Panc1 (cell line): ENCODE results near the gene ADAMTS19.

Experiments used
- POLR2AphosphoS5 ChIP-seq: IDR thresholded peaks from 2 replicates; pipeline ENCODE4 v1.6.1; 2012; ENCODE audit warnings: mild to moderate bottlenecking, low read depth, low read length, moderate library complexity
- SIN3A ChIP-seq: IDR thresholded peaks from 2 replicates; pipeline ENCODE4 v1.6.1; 2012; ENCODE audit warnings: low read depth, mild to moderate bottlenecking, low read length, moderate library complexity, borderline replicate concordance; ENCODE audit not compliant: insufficient read depth
- TCF7L2 ChIP-seq: IDR thresholded peaks from 2 replicates; pipeline ENCODE4 v1.6.1; 2011; ENCODE audit warnings: mild to moderate bottlenecking, low read depth, low read length, inconsistent platforms
- TF ChIP-seq, protein P1 (sequence below): fragments of 450-650 bp; IDR thresholded peaks from 2 replicates; pipeline ENCODE4 v1.5.1; 2017; ENCODE audit warnings: mild to moderate bottlenecking
- TF ChIP-seq, protein P2 (sequence below), 2 experiments: IDR thresholded peaks; 2 replicates each; pipeline ENCODE4 v1.6.1; 2011 to 2012; ENCODE audit warnings: low read depth in 2 of 2, control low read depth in 1 of 2, low read length in 1 of 2, mild to moderate bottlenecking in 1 of 2, moderate library complexity in 1 of 2; ENCODE audit not compliant: insufficient read depth in 1 of 2

DNA sequence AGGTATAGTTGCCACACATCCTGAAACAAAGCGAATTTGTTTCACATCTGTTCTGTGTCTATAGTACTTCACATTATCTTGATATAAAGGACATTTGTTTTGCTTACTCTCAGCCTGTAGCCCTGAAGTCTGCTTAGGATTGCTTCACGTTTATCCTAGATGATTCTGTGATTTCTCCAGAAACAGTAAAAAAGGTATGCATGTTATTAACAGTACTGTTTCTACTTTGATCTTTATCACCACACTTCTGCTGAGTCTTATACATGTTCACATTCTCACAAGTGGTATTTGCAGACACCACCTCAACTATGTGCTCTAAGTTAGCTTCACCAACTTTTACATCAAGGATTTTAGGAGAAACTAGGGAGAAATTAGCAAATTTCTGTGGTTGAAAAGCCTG, 47.4 kb upstream of the ADAMTS19 start:
- no peak for TF ChIP-seq POLR2AphosphoS5
- TF ChIP-seq, protein P1, sequence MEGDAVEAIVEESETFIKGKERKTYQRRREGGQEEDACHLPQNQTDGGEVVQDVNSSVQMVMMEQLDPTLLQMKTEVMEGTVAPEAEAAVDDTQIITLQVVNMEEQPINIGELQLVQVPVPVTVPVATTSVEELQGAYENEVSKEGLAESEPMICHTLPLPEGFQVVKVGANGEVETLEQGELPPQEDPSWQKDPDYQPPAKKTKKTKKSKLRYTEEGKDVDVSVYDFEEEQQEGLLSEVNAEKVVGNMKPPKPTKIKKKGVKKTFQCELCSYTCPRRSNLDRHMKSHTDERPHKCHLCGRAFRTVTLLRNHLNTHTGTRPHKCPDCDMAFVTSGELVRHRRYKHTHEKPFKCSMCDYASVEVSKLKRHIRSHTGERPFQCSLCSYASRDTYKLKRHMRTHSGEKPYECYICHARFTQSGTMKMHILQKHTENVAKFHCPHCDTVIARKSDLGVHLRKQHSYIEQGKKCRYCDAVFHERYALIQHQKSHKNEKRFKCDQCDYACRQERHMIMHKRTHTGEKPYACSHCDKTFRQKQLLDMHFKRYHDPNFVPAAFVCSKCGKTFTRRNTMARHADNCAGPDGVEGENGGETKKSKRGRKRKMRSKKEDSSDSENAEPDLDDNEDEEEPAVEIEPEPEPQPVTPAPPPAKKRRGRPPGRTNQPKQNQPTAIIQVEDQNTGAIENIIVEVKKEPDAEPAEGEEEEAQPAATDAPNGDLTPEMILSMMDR = no peak
- no peak for TF ChIP-seq SIN3A
- TF ChIP-seq, protein P2, sequence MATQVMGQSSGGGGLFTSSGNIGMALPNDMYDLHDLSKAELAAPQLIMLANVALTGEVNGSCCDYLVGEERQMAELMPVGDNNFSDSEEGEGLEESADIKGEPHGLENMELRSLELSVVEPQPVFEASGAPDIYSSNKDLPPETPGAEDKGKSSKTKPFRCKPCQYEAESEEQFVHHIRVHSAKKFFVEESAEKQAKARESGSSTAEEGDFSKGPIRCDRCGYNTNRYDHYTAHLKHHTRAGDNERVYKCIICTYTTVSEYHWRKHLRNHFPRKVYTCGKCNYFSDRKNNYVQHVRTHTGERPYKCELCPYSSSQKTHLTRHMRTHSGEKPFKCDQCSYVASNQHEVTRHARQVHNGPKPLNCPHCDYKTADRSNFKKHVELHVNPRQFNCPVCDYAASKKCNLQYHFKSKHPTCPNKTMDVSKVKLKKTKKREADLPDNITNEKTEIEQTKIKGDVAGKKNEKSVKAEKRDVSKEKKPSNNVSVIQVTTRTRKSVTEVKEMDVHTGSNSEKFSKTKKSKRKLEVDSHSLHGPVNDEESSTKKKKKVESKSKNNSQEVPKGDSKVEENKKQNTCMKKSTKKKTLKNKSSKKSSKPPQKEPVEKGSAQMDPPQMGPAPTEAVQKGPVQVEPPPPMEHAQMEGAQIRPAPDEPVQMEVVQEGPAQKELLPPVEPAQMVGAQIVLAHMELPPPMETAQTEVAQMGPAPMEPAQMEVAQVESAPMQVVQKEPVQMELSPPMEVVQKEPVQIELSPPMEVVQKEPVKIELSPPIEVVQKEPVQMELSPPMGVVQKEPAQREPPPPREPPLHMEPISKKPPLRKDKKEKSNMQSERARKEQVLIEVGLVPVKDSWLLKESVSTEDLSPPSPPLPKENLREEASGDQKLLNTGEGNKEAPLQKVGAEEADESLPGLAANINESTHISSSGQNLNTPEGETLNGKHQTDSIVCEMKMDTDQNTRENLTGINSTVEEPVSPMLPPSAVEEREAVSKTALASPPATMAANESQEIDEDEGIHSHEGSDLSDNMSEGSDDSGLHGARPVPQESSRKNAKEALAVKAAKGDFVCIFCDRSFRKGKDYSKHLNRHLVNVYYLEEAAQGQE (IDR thresholded peaks at IDR 0.05; ENCODE audit: insufficient read depth in 1 of 2, low read depth in 2 of 2, low read length in 1 of 2) = no peak
- no peak for TF ChIP-seq TCF7L2
